OCI-LY7 (cell line): Measurements from ENCODE around the gene MPZL2. TPM values are rescaled to one million over a fixed set of nuclear protein-coding genes. Genes with fewer than 3 reads are reported as not detected.

Experiments
- BruUV-seq: library from RNA; stranded (reverse); fragments of 400-500 nt; replicated peaks from 2 replicates; lab custom pipeline; 2021; lab: Mats Ljungman, UMichigan
- CTCF ChIA-PET: fragments of 300-600 bp; sonication (Branson Sonifier 250); formaldehyde crosslinking; loops from one replicate; lab custom pipeline; 2022; ENCODE audit warnings: antibody characterized with exemption; ENCODE audit not compliant: unreplicated experiment; lab: Charles Lee
- POLR2A ChIA-PET: fragments of 300-600 bp; sonication (Branson Sonifier 250); formaldehyde crosslinking; loops from one replicate; lab custom pipeline; 2022; ENCODE audit warnings: antibody characterized with exemption; lab: Charles Lee
- DNase-seq: peaks from one replicate; pipeline ENCODE4 v3.0.0-alpha.2; 2015; ENCODE audit warnings: low spot score
- H2AFZ ChIP-seq: fragments of 200-600 bp; sonication (generic), shearing (Covaris generic); 2 replicates; pipeline ENCODE4 v1.6.1; 2014; ENCODE audit warnings: mild to moderate bottlenecking, antibody characterized with exemption, low read length, moderate library complexity
- H3K27ac ChIP-seq: fragments of 200-600 bp; sonication (generic); 2 replicates; pipeline ENCODE4 v1.5.1; 2014; ENCODE audit warnings: mixed run types, low read depth, mild to moderate bottlenecking, moderate library complexity, low read length, inconsistent platforms; ENCODE audit not compliant: poor library complexity, severe bottlenecking
- H3K36me3 ChIP-seq: fragments of 200-600 bp; sonication (generic); 2 replicates; pipeline ENCODE4 v1.6.1; 2014; ENCODE audit warnings: mild to moderate bottlenecking, antibody characterized with exemption, low read length, moderate library complexity, mixed read lengths; ENCODE audit not compliant: insufficient read depth
- H3K4me1 ChIP-seq: fragments of 200-600 bp; sonication (generic); 2 replicates; pipeline ENCODE4 v1.5.1; 2014; ENCODE audit warnings: mild to moderate bottlenecking, low read length; ENCODE audit not compliant: insufficient read depth, poor library complexity, severe bottlenecking
- H3K4me2 ChIP-seq: fragments of 200-600 bp; sonication (generic); 2 replicates; pipeline ENCODE4 v1.6.1; 2014; ENCODE audit warnings: mild to moderate bottlenecking, low read length
- H3K4me3 ChIP-seq: fragments of 200-600 bp; sonication (generic); 2 replicates; pipeline ENCODE4 v1.5.1; 2014; ENCODE audit warnings: mild to moderate bottlenecking, low read depth, low read length; ENCODE audit not compliant: poor library complexity, severe bottlenecking
- H3K79me2 ChIP-seq: fragments of 200-600 bp; sonication (generic); 2 replicates; pipeline ENCODE4 v1.6.1; 2016; ENCODE audit warnings: low read depth, mild to moderate bottlenecking, low read length, moderate library complexity, mixed read lengths; ENCODE audit not compliant: insufficient read depth
- H3K9me2 ChIP-seq: fragments of 200-600 bp; sonication (generic); 2 replicates; pipeline ENCODE4 v1.6.1; 2016; ENCODE audit warnings: mild to moderate bottlenecking, low read length, mixed read lengths; ENCODE audit not compliant: insufficient read depth
- H3K9me3 ChIP-seq: fragments of 200-600 bp; sonication (generic); 2 replicates; pipeline ENCODE4 v1.6.1; 2014; ENCODE audit warnings: mild to moderate bottlenecking, mixed run types, low read length, mixed read lengths
- H4K20me1 ChIP-seq: fragments of 200-600 bp; sonication (generic); 2 replicates; pipeline ENCODE4 v1.6.1; 2014; ENCODE audit warnings: mild to moderate bottlenecking, antibody characterized with exemption, low read length, moderate library complexity, mixed read lengths; ENCODE audit not compliant: insufficient read depth
- EZH2phosphoT487 ChIP-seq: fragments of 200-600 bp; sonication (generic); IDR thresholded peaks from 2 replicates; pipeline ENCODE4 v1.6.1; 2018; ENCODE audit warnings: low read depth, borderline replicate concordance, mild to moderate bottlenecking, mixed run types, antibody characterized with exemption, low read length, moderate library complexity, mixed read lengths
- intact Hi-C: fragments of 100-400 bp; cut with micrococcal nuclease; formaldehyde crosslinking; loops from one replicate; pipeline ENCODE4 v1.10.0; 2022; ENCODE audit not compliant: unreplicated experiment
- total RNA-seq, 2 experiments: library from RNA; depleted of rRNA in 1 of 2; stranded (reverse); fragments of >200 nt in 1 of 2; shearing (Covaris generic) in 1 of 2; gene quantifications; 2 replicates each; pipeline ENCODE4 v1.2.3, GENCODE V29; 2014 to 2022
- TF ChIP-seq, protein P1 (sequence below): fragments of 200-600 bp; sonication (generic); conservative IDR thresholded peaks from 2 replicates; pipeline ENCODE4 v1.5.1; 2014; ENCODE audit warnings: mild to moderate bottlenecking, antibody characterized with exemption, low read length, moderate library complexity, mixed read lengths

MPZL2 gene
- total RNA-seq, 2 experiments from 2014 or later, result not detected

DNA sequence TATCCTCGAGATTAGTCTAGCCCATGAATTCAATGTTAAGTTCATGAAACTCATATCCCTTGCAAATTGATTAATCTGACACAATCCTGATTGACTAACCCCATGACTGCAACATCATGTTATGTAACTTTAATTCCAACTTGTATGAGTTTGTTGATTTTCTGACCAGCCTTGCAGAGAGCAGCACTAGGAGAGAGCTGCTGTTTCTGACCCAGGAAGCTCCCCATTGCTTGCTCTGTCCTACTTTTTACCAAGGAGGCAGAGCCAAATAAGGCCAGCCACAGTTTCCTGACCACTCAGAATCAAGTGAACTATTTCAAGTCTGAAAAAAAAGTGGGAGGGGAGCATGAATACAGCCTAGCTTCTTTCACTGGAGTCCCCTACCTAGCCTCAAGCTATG is 25.2 kb downstream of the MPZL2 start:
- no peaks in the 10 kb centered on the region for H4K20me1 ChIP-seq
- no peak overlapping the region for H3K27ac ChIP-seq
- H3K4me3 ChIP-seq, result no peak overlapping the region
- no TSS peak for BruUV-seq
- H3K36me3 ChIP-seq, result no peaks in the 10 kb centered on the region
- H3K9me3 ChIP-seq, result no peaks in the 10 kb centered on the region
- DNase-seq, result no peak
- ChIA-PET CTCF (no interaction called here), POLR2A (interaction anchor here (0.6 to 1.2 kb wide), 5 partner anchors 13 to 333 kb away, joined by 3 to 6 read pairs (median 3); partner anchors contain the start of genes ARCN1 and MPZL3)
- H3K4me1 ChIP-seq, result no peaks in the 10 kb centered on the region
- H2AFZ ChIP-seq, result no peak overlapping the region
- no peak overlapping the region for H3K4me2 ChIP-seq
- H3K79me2 ChIP-seq, result no peaks in the 10 kb centered on the region
- TF ChIP-seq, protein P1, sequence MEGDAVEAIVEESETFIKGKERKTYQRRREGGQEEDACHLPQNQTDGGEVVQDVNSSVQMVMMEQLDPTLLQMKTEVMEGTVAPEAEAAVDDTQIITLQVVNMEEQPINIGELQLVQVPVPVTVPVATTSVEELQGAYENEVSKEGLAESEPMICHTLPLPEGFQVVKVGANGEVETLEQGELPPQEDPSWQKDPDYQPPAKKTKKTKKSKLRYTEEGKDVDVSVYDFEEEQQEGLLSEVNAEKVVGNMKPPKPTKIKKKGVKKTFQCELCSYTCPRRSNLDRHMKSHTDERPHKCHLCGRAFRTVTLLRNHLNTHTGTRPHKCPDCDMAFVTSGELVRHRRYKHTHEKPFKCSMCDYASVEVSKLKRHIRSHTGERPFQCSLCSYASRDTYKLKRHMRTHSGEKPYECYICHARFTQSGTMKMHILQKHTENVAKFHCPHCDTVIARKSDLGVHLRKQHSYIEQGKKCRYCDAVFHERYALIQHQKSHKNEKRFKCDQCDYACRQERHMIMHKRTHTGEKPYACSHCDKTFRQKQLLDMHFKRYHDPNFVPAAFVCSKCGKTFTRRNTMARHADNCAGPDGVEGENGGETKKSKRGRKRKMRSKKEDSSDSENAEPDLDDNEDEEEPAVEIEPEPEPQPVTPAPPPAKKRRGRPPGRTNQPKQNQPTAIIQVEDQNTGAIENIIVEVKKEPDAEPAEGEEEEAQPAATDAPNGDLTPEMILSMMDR, result no peak
- no peak for TF ChIP-seq EZH2phosphoT487
- intact Hi-C loops, result no loop called here
- H3K9me2 ChIP-seq, result no peaks in the 10 kb centered on the region

DNA sequence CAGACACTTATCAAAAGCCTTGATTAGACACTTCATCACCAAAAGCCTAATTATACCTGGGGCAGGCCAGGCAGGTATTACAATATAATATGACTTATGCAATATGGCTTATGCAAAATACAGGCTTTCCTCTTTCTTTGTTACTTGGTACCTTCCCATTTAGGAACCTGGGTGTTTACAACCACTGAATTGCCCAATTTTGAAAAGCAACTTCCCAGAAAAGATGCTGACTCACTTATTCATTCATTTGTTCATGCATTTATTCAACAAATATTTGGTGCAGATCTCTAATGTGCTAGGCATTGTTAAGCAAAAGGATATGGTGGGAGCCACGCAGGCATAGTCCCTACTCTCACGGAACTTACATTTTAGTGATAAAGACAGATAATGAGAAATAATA is 25.7 kb downstream of the MPZL2 start:
- no TSS peak for BruUV-seq
- H3K4me2 ChIP-seq, result no peak overlapping the region
- H3K9me2 ChIP-seq, result no peaks in the 10 kb centered on the region
- no peak overlapping the region for H3K27ac ChIP-seq
- no peak overlapping the region for H2AFZ ChIP-seq
- H4K20me1 ChIP-seq, result no peaks in the 10 kb centered on the region
- intact Hi-C loops, result no loop called here
- no peak for TF ChIP-seq EZH2phosphoT487
- TF ChIP-seq, protein P1, result no peak
- CTCF ChIA-PET, result no interaction called here
- H3K4me1 ChIP-seq, result no peaks in the 10 kb centered on the region
- no peak overlapping the region for H3K4me3 ChIP-seq
- H3K9me3 ChIP-seq, result no peaks in the 10 kb centered on the region
- POLR2A ChIA-PET, result interaction anchor here (0.6 kb wide), 1 partner anchor 334 kb away, joined by 6 read pairs; the partner anchor contains the start of gene ARCN1
- no peaks in the 10 kb centered on the region for H3K79me2 ChIP-seq
- H3K36me3 ChIP-seq, result no peaks in the 10 kb centered on the region
- no peak for DNase-seq

DNA sequence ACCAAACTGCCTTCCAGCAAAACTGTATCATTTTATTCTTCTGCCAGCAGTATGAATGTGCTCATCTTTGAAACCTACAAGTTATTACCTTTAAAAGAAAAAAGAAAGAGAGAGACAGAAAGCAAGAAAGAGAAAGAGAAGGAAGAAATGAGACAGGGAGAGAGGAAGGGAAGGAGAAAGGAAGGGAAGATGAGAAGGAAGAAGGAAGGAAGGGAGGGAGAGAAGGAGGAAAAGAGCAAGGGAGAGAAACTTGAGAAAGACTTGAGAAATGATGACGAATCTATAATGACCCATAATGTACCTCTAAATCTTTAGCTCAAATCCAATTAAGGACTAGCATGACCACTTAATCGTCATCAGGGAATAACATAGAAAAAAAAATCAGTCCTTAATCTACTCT is 27.9 kb downstream of the MPZL2 start:
- H2AFZ ChIP-seq, result no peak overlapping the region
- H3K79me2 ChIP-seq, result no peaks in the 10 kb centered on the region
- BruUV-seq, result no TSS peak
- no peaks in the 10 kb centered on the region for H3K9me3 ChIP-seq
- intact Hi-C loops, result no loop called here
- no peak for TF ChIP-seq EZH2phosphoT487
- TF ChIP-seq, protein P1, result no peak
- no peaks in the 10 kb centered on the region for H4K20me1 ChIP-seq
- CTCF ChIA-PET, result no interaction called here
- no peak overlapping the region for H3K27ac ChIP-seq
- no peak overlapping the region for H3K4me3 ChIP-seq
- no peak overlapping the region for H3K4me2 ChIP-seq
- no peaks in the 10 kb centered on the region for H3K9me2 ChIP-seq
- POLR2A ChIA-PET, result interaction anchor here (1.4 kb wide), 1 partner anchor 16 kb away, joined by 3 read pairs; the partner anchor contains the start of gene MPZL3
- no peaks in the 10 kb centered on the region for H3K36me3 ChIP-seq
- H3K4me1 ChIP-seq, result no peaks in the 10 kb centered on the region
- DNase-seq, result no peak
